GM12891 (cell line): ENCODE measurements around the gene LRP5.

Experiments
- DNase-seq: peaks from one replicate; pipeline ENCODE4 v3.0.0; 2011; ENCODE audit warnings: low spot score; ENCODE audit not compliant: insufficient read length
- FAIRE-seq: peaks from 2 replicates; lab custom pipeline; 2011; peaks lifted over from hg19 to GRCh38; lab: Jason Lieb, UNC
- PAX5 ChIP-seq: IDR thresholded peaks from 2 replicates; pipeline ENCODE4 v1.6.1; 2011; ENCODE audit warnings: low read length, moderate library complexity, mild to moderate bottlenecking; ENCODE audit not compliant: insufficient read depth, severe bottlenecking
- POLR2A ChIP-seq: IDR thresholded peaks from 2 replicates; pipeline ENCODE4 v1.6.1; 2011; ENCODE audit warnings: low read depth, low read length, control low read depth
- POLR2AphosphoS5 ChIP-seq: IDR thresholded peaks from 2 replicates; pipeline ENCODE4 v1.6.1; 2011; ENCODE audit warnings: low read depth, low read length, control low read depth
- POU2F2 ChIP-seq: IDR thresholded peaks from 2 replicates; pipeline ENCODE4 v1.6.1; 2011; ENCODE audit warnings: low read depth, mild to moderate bottlenecking, control low read depth, low read length, moderate library complexity
- SPI1 ChIP-seq: IDR thresholded peaks from 2 replicates; pipeline ENCODE4 v1.6.1; 2011; ENCODE audit warnings: low read depth, low read length, control low read depth
- TAF1 ChIP-seq: IDR thresholded peaks from 2 replicates; pipeline ENCODE4 v1.6.1; 2011; ENCODE audit warnings: low read depth, low read length, control low read depth

LRP5 gene

GRCh38 chr11:68345776-68346461 is 33.5 kb downstream of the LRP5 start:
- TF ChIP-seq POLR2AphosphoS5: no peak
- DNase-seq (no peak), FAIRE-seq (no peak)

GRCh38 chr11:68346462-68346790 is 34.0 kb downstream of the LRP5 start:
- no peak for DNase-seq
- TF ChIP-seq TAF1 (no peak), POU2F2 (no peak), SPI1 (no peak), POLR2A (no peak), PAX5 (no peak)
- no peak for FAIRE-seq

GRCh38 chr11:68347345-68347744 is 35.0 kb downstream of the LRP5 start:
- no peak for DNase-seq
- TF ChIP-seq SPI1 (no peak), PAX5 (no peak), TAF1 (no peak), POLR2A (no peak), POLR2AphosphoS5 (no peak), POU2F2 (no peak)
- no peak for FAIRE-seq

- no peak for FAIRE-seq
- no peak for DNase-seq
- TF ChIP-seq TAF1: no peak
- TF ChIP-seq POLR2AphosphoS5: no peak
- TF ChIP-seq POU2F2: no peak
- TF ChIP-seq SPI1: no peak
- TF ChIP-seq PAX5: no peak
- no peak for TF ChIP-seq POLR2A
Observed at GRCh38 chr11:68347841-68348240, 35.5 kb downstream of the LRP5 start.

GRCh38 chr11:68349461-68350249 is 37.3 kb downstream of the LRP5 start:
- FAIRE-seq: no peak
- TF ChIP-seq POU2F2 (no peak), POLR2A (no peak), SPI1 (no peak), PAX5 (no peak), POLR2AphosphoS5 (no peak), TAF1 (no peak)
- DNase-seq: no peak

- DNase-seq (no peak), FAIRE-seq (peak; percentile 68)
- TF ChIP-seq POLR2AphosphoS5: no peak
- TF ChIP-seq SPI1: no peak
- no peak for TF ChIP-seq PAX5
- no peak for TF ChIP-seq POLR2A
- TF ChIP-seq POU2F2: no peak
Observed at GRCh38 chr11:68350759-68351449, 38.5 kb downstream of the LRP5 start.

- FAIRE-seq (no peak), DNase-seq (no peak)
- TF ChIP-seq TAF1 (no peak), POU2F2 (no peak), SPI1 (no peak), POLR2AphosphoS5 (no peak), POLR2A (no peak), PAX5 (no peak)
Observed at GRCh38 chr11:68351450-68352275, 39.3 kb downstream of the LRP5 start.

- TF ChIP-seq SPI1 (no peak), POLR2A (no peak), TAF1 (no peak), POU2F2 (no peak), POLR2AphosphoS5 (no peak), PAX5 (no peak)
- FAIRE-seq: peak; percentile 52
- DNase-seq: no peak
Observed at GRCh38 chr11:68352591-68352990, 40.2 kb downstream of the LRP5 start.

- TF ChIP-seq POLR2AphosphoS5 (no peak), POU2F2 (no peak), TAF1 (no peak), PAX5 (no peak), SPI1 (no peak), POLR2A (no peak)
- DNase-seq: no peak
- no peak for FAIRE-seq
Observed at GRCh38 chr11:68353118-68353517, 40.7 kb downstream of the LRP5 start.
